ENCODE data around the gene ASB18.

GRCh38 chr2:236241181-236242056 lies 22.8 kb downstream of the ASB18 start:
- TF ChIP-seq NR2C1 (IDR thresholded peaks at IDR 0.05): no peak
- no peak for TF ChIP-seq CREB1 (IDR thresholded peaks at IDR 0.05; ENCODE audit: low read depth)
- TF ChIP-seq TAF1 (IDR thresholded peaks at IDR 0.05; ENCODE audit: borderline replicate concordance, low read depth, low read length): no peak
- no peak for TF ChIP-seq GABPA (IDR thresholded peaks at IDR 0.05; ENCODE audit: low read depth)
- no peak for TF ChIP-seq IKZF1 (conservative IDR thresholded peaks at IDR 0.05)
- no peak for TF ChIP-seq CTCF (IDR thresholded peaks at IDR 0.05 in 2 of 3, conservative IDR thresholded peaks at IDR 0.05 in 1 of 3; ENCODE audit: control insufficient read depth in 2 of 3, extremely low read depth in 1 of 3, insufficient read depth in 1 of 3, low read depth in 3 of 3, low read length in 3 of 3)

All from GM12878 (cell line).